A673 (cell line): ENCODE measurements around the gene CARS2.

ENCODE experiments used
- EZH2 ChIP-seq: fragments of 200-600 bp; sonication (generic); IDR thresholded peaks from 2 replicates; pipeline ENCODE4 v1.6.1; 2017; ENCODE audit warnings: borderline replicate concordance, low read depth, mild to moderate bottlenecking, mixed read lengths, antibody characterized with exemption, low read length; ENCODE audit not compliant: poor library complexity, severe bottlenecking
- TF ChIP-seq, protein P1 (sequence below): fragments of 300-800, 200-600 bp; sonication (generic); conservative IDR thresholded peaks from 2 replicates; pipeline ENCODE4 v1.5.1; 2017; ENCODE audit warnings: low read depth, mild to moderate bottlenecking, antibody characterized with exemption, low read length, moderate library complexity, mixed read lengths

DNA sequence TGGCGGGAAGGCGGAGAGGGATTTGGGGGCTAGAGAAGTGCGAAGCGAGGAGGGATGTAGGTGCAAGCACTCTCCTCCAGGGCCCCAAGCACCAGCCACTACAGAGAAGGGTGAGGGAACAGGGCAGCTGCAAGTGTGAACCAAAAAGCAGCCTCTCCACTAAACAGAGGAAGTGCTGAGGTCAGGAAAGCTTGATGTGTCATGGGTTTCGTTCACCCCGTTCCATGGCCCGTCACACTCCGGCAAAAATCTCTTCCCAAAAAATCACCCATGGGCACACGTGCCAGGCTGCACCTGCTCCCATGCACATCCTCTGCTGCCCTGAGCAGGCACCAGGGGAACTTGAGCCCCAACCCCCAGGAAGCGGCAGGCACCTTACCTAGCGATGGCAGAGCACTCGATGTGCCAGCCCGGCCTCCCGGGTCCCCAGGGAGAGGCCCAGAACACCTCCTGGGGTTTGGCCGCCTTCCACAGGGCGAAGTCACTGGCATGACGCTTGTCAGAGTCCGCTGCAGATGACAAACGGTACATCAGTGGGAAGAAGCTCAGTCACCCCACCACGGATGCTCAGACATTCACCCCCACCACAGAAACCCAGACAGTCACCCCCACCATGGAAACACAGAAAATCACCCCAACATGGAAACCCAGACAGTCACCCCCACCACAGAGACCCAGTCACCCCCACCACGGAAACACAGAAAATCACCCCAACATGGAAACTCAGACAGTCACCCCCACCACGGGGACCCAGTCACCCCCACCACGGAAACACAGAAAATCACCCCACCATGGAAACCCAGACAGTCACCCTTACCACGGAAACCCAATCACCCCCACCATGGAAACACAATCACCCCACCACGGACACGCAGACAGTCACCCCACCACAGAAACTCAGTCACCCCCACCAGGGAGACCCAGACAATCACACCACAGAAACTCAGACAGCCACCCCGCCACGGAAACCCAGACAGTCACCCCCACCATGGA, 29.0 kb downstream of the CARS2 start:
- TF ChIP-seq, protein P1, sequence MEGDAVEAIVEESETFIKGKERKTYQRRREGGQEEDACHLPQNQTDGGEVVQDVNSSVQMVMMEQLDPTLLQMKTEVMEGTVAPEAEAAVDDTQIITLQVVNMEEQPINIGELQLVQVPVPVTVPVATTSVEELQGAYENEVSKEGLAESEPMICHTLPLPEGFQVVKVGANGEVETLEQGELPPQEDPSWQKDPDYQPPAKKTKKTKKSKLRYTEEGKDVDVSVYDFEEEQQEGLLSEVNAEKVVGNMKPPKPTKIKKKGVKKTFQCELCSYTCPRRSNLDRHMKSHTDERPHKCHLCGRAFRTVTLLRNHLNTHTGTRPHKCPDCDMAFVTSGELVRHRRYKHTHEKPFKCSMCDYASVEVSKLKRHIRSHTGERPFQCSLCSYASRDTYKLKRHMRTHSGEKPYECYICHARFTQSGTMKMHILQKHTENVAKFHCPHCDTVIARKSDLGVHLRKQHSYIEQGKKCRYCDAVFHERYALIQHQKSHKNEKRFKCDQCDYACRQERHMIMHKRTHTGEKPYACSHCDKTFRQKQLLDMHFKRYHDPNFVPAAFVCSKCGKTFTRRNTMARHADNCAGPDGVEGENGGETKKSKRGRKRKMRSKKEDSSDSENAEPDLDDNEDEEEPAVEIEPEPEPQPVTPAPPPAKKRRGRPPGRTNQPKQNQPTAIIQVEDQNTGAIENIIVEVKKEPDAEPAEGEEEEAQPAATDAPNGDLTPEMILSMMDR = no peak
- no peak for TF ChIP-seq EZH2
